HG03460 (cell line): ENCODE data around the gene JAK3.
"Not testable (repeated sequence)": the region's sequence is repeated elsewhere in the genome, so short reads cannot be mapped to it uniquely, and the experiment has no call there.

Experiments used
- ATAC-seq: cut with Tn5 transposase; IDR thresholded peaks from one replicate; pipeline ENCODE4 v1.9.1; 2021; ENCODE audit not compliant: unreplicated experiment

JAK3 gene

GRCh38 chr19:17778968-17779929, 68.5 kb downstream of the JAK3 start:
- ATAC-seq, result no peak

DNA sequence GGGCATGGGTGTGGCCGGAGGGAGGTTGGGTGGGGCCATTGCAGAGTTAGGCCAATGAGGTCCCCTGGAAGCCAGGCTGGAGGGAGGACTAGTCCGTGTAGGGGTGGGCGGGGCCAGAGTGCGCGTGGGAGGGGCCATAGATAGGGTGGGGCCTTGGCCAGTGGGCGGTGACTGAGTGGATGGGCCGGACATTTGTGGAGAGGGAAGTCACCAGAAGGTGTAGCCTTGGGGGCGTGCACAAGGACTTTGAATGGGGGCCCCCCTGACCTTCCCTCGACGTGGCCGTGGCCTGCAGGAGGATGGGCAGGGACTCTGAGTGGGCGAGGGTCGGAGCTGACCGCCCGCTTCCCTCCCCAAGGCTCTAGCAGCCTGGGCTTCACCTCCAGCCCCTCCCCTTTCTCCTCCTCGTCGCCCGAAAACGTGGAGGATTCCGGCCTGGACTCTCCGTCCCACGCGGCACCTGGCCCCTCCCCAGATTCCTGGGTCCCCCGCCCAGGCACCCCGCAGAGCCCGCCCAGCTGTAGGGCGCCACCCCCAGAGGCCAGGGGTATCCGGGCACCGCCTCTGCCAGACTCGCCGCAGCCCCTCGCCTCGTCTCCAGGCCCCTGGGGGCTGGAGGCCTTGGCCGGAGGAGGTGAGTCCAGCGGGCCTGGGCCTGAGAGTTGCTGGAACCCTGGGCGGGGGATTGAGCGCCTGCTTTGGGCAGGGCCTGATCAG, 69.4 kb downstream of the JAK3 start:
- no peak for ATAC-seq

- ATAC-seq, result not testable (repeated sequence)
These were observed 69.9 kb downstream of the JAK3 start for GRCh38 chr19:17777840-17778239.

DNA sequence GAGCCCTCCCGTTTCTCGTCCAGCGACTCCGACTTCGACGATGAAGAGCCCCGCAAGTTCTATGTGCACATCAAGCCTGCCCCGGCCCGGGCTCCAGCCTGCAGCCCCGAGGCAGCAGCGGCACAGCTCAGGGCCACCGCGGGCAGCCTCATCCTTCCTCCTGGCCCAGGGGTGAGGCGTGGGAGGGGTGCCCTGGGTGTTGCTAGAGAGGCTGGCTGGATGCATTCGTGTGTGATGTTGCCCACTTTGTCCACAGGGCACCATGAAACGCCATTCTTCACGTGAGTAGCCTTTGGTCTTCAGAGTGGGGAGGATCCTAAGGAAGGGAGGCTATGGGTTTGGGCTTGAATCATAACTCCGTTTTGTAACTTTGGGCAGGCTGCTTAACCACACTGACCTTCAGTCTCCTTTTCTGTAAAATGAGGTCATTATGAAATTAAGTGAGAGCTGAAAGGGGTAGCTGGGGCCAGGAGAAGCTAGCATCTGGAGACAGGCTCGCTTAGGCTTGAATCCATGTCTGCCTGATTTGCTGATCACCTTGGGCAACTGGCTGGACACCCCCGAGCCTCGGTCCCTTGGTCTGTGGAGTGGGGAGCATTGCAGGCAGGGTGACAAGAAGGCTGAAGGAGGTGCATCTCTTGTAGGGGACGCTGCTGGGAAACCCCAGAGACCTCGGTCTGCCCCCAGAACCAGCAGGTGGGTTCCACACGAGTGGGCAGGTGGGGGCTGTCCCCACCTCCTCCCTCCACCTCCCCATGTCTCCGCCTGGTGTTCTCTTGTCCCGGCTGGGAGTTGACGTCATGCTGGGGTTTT, 71.6 kb downstream of the JAK3 start:
- ATAC-seq, result peak; percentile 58

DNA sequence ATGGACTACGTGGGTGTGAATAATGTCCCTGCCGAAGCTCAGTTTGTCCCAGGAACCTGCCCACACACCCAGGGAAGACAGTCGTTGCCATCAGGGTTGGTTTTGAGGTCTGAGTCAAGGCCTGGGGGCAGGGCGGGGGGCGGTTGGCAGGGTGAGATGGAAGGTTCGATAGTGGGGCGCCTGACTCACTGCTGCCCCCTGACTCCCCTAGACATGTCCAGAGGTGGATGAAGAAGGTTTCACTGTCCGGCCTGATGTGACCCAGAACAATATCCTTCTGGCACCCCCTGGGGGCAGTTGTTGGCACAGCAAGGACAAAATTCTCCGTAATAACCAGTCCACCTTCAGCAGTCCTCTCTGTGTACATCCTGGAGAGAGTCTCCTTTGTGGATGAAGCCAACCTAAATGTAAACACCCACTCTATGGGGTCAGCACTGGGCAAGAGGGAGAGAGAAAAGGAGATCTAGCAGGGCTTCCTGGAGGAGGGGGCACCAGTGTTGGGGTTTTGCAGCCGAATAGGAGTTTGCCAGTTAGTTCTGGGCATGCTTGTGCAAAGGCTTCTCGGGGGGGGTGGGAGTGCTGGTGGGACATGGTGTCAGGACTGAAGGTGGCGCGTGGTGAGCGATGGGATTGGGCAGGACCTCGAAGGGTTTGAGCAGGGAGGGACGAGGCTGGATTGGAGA, 72.4 kb downstream of the JAK3 start:
- ATAC-seq, result no peak
